IPS-18a (cell line): ENCODE results near the gene SCYL1.
A peak's percentile ranks its signal among the peaks of the same experiment; 100 is the strongest.

ENCODE experiments used
- H3K27ac ChIP-seq: one replicate; pipeline ENCODE4 v1.5.1; 2013; ENCODE audit warnings: low read length
- H3K27me3 ChIP-seq: one replicate; pipeline ENCODE4 v1.6.1; 2013; ENCODE audit warnings: mild to moderate bottlenecking, low read length; ENCODE audit not compliant: control insufficient read depth, insufficient read depth
- H3K36me3 ChIP-seq: one replicate; pipeline ENCODE4 v1.6.1; 2013; ENCODE audit warnings: low read depth, low read length; ENCODE audit not compliant: control insufficient read depth
- H3K4me1 ChIP-seq: one replicate; pipeline ENCODE4 v1.6.1; 2013; ENCODE audit warnings: low read depth, low read length; ENCODE audit not compliant: control insufficient read depth
- H3K4me3 ChIP-seq: one replicate; pipeline ENCODE4 v1.5.1; 2013; ENCODE audit warnings: low read length
- H3K9ac ChIP-seq: one replicate; pipeline ENCODE4 v1.6.1; 2013; ENCODE audit warnings: mild to moderate bottlenecking, low read length, moderate library complexity
- H3K9me3 ChIP-seq: one replicate; pipeline ENCODE4 v1.6.1; 2013; ENCODE audit warnings: low read depth, low read length; ENCODE audit not compliant: control insufficient read depth

Gene SCYL1

GRCh38 chr11:65488273-65489034 is 36.4 kb upstream of the SCYL1 start:
- peaks cover 81% of the 10 kb centered on the region for H3K4me1 ChIP-seq

GRCh38 chr11:65489035-65489705 is 35.7 kb upstream of the SCYL1 start:
- peak overlapping the region; percentile 34 for H3K4me3 ChIP-seq
- peaks cover 87% of the 10 kb centered on the region for H3K4me1 ChIP-seq

More at GRCh38 chr11:65488273-65489034, 36.4 kb upstream of the SCYL1 start:
- peak overlapping the region; percentile 81 for H3K9ac ChIP-seq
- H3K9me3 ChIP-seq = no peaks in the 10 kb centered on the region
- no peaks in the 10 kb centered on the region for H3K36me3 ChIP-seq
- peak overlapping the region; percentile 34 for H3K4me3 ChIP-seq
- H3K27me3 ChIP-seq = no peaks in the 10 kb centered on the region
- peak overlapping the region; percentile 92 for H3K27ac ChIP-seq

DNA sequence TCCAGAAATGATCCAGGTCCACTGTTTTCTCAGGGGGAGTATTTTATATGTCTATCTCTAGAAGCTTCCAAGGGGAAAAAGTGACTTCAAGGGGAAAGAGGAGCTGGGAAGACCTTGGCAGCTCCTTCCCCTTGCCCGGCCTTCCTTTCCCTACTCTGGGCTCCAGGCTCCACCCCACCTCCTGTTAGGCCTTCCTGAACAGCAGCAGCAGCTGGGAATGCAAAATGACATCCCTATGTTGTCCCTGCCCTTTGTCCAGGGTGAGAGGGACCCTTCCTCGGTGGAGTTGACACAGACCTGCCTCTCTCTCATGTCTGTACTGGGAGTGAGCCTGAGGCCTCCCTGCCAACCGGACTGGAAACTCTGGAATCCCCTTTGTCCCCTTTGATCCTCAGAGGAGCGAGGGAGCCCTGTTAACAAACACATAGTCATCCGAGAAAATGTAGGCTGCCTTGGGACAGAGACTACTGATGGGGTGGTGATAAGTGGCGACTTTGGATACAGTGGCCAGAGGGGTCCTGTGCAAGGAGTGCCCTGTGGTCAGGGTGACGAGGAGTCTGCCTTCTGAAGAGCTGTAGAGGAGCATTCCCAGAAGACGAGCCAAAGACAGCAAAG is 35.1 kb upstream of the SCYL1 start:
- Histone ChIP-seq H3K27me3 (no peaks in the 10 kb centered on the region), H3K36me3 (no peaks in the 10 kb centered on the region), H3K4me3 (peak overlapping the region; percentile 34), H3K9ac (peak overlapping the region; percentile 81), H3K9me3 (no peaks in the 10 kb centered on the region), H3K27ac (peak overlapping the region; percentile 92), H3K4me1 (peaks cover 84% of the 10 kb centered on the region)

More at GRCh38 chr11:65489035-65489705, 35.7 kb upstream of the SCYL1 start:
- peak overlapping the region; percentile 92 for H3K27ac ChIP-seq
- peak overlapping the region; percentile 81 for H3K9ac ChIP-seq
- no peaks in the 10 kb centered on the region for H3K9me3 ChIP-seq
- no peaks in the 10 kb centered on the region for H3K27me3 ChIP-seq
- no peaks in the 10 kb centered on the region for H3K36me3 ChIP-seq

DNA sequence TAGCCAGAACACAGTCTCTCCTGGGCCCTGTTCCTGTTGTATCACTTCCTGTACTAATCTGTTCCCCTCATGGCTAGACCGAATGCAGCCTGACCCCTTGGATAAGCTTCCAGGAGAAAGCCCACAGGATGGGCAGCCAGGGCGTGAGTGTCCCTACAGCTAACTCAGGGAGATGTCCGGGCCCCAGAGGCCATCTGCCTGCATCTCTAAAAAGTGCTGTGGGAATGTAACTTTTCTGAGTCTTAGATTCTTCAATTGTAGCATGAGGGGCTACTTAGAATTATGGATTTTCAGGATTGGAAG is 33.8 kb upstream of the SCYL1 start:
- Histone ChIP-seq H3K9ac (no peak overlapping the region), H3K9me3 (no peaks in the 10 kb centered on the region), H3K36me3 (no peaks in the 10 kb centered on the region), H3K4me1 (peaks cover 74% of the 10 kb centered on the region), H3K27ac (no peak overlapping the region), H3K27me3 (no peaks in the 10 kb centered on the region), H3K4me3 (no peak overlapping the region)

DNA sequence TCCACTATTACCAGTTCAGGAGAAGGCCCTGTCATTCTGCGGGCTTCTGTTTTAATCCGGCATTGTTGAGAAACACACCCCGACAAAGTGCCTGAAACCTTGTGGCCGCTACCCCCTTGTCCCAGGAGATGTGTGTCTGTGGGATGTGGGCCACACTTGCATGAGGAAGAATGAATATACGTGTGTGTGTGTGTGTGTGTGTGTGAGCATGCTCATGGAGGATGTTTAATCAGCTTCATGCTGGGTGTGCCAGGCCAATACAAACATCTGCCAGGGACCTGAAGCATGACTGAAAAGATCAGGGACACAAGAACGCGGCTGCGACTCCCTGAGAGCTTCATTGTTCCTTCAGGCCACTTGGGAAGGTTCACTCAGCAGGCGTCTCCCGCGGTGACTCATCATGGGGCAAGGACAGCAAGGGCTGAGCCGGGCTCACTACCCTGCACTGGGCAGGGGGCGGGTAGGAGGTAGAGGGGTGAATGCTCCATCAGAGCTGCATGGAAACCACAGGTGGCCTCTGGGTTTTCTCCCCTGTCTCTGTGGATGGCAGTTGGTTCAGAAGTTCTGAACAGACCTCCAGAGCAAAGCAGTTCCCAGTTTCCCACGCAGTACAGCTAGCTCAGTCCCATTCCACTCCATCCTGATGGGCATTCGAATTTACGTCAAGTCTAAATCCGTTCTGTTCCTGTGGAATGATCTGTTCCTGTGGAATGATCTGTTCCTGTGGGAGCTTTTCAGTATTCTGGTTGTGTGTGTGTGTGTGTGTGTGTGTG is 33.1 kb upstream of the SCYL1 start:
- peaks cover 74% of the 10 kb centered on the region for H3K4me1 ChIP-seq
- no peaks in the 10 kb centered on the region for H3K36me3 ChIP-seq
- no peak overlapping the region for H3K27ac ChIP-seq
- no peak overlapping the region for H3K9ac ChIP-seq
- H3K9me3 ChIP-seq = no peaks in the 10 kb centered on the region
- H3K27me3 ChIP-seq = no peaks in the 10 kb centered on the region
- H3K4me3 ChIP-seq = peak overlapping the region; percentile 22

DNA sequence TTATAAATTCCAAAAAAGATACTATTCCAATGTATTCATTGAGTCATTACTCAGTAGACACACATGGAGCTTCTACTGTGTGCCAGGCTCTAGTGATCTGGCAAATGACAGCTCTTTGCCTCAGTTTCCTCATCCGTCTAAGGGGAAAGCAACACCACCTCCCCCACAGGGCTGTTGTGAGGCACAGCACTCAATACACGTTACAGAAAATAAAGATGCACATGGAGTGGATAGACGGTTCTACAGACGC is 32.6 kb upstream of the SCYL1 start:
- Histone ChIP-seq H3K36me3 (no peaks in the 10 kb centered on the region), H3K27me3 (no peaks in the 10 kb centered on the region), H3K27ac (no peak overlapping the region), H3K9ac (no peak overlapping the region), H3K9me3 (no peaks in the 10 kb centered on the region), H3K4me1 (peaks cover 73% of the 10 kb centered on the region), H3K4me3 (no peak overlapping the region)

GRCh38 chr11:65492637-65493366 is 32.1 kb upstream of the SCYL1 start:
- no peak overlapping the region for H3K9ac ChIP-seq
- H3K4me3 ChIP-seq = no peak overlapping the region
- peaks cover 73% of the 10 kb centered on the region for H3K4me1 ChIP-seq
- no peaks in the 10 kb centered on the region for H3K27me3 ChIP-seq
- H3K27ac ChIP-seq = peak overlapping the region; percentile 14
- H3K9me3 ChIP-seq = no peaks in the 10 kb centered on the region
- no peaks in the 10 kb centered on the region for H3K36me3 ChIP-seq

GRCh38 chr11:65493367-65494176 is 31.3 kb upstream of the SCYL1 start:
- Histone ChIP-seq H3K9ac (no peak overlapping the region), H3K36me3 (no peaks in the 10 kb centered on the region), H3K4me1 (peaks cover 73% of the 10 kb centered on the region), H3K27ac (no peak overlapping the region), H3K9me3 (no peaks in the 10 kb centered on the region), H3K27me3 (no peaks in the 10 kb centered on the region), H3K4me3 (no peak overlapping the region)

DNA sequence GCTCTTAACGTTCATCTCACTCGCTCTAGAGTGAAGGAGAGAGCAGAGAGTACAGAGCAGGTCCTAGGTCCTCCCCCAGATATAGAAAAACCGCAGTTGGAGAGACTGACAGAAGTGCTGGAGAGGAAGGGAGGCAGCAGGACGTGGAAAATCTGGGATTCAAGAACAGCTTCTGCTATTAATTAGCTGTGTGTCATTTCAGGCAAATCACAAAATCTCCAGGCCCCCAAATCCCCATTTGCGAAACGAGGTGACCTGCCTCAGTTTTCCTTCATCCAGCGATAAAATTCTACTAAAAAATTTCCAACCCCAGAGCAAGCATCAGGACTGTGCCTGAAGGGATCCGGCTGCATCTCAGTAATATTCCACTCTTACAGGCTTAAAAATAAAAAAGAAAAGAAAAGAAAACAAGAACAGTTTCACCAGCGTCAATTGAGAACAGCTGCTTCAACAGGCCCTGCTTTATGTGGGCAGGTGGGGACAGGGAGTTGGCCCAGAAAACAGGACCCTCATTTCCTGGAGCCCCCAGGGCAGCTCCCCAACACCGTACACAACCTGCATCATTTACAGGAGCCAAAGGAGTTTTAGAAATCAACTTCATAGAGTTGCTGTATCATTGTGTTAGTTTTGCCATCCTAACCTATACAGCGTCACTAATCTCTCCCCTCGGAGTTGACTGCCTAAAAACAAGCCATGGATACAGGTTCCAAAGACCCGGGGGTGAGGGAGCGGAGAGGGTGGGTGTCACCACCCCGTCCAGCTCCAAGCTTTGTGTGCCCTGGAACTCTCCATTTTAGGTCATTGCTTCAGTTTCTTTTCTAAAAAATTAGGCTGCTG is 28.4 kb upstream of the SCYL1 start:
- peaks cover 9% of the 10 kb centered on the region for H3K36me3 ChIP-seq
- peak overlapping the region; percentile 64 for H3K9ac ChIP-seq
- H3K4me1 ChIP-seq = peaks cover 48% of the 10 kb centered on the region
- peak overlapping the region; percentile 42 for H3K27ac ChIP-seq
- H3K4me3 ChIP-seq = peak overlapping the region; percentile 47
- H3K27me3 ChIP-seq = no peaks in the 10 kb centered on the region
- H3K9me3 ChIP-seq = no peaks in the 10 kb centered on the region
